ENCODE results near the gene TNN. TPM values are rescaled to one million over a fixed set of nuclear protein-coding genes. Genes with fewer than 3 reads are reported as not detected.
A peak's percentile ranks its signal among the peaks of the same experiment; 100 is the strongest.

TNN gene
- total and polyA plus RNA-seq, 2 experiments from 2014 or later: not detected

DNA sequence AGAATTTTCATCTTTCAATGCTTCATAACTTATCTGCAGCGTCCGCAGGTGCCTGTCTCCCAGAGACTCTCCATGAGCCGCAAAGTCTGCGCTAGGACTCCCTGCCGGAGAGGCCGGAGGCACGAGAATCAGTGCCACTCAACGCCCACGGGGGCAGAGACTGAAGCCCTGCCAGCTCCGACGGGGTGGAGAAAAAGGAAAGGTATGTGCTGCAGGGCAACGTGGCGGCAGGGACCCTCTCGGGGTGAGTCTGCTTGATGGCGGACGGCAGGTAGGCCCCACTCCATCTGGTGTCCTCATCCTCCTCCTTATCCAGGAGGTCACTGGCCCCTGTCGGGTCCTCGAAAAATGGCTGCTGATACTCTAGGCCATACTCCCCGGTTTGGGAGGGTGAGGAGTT, 22.5 kb upstream of the TNN start:
- H3F3A ChIP-seq (ENCODE audit: insufficient read depth): no peaks in the 10 kb centered on the region
- no peaks in the 10 kb centered on the region for H3K4me1 ChIP-seq (ENCODE audit: insufficient read depth)
- H3K79me2 ChIP-seq (ENCODE audit: insufficient read depth): no peaks in the 10 kb centered on the region
- no peaks in the 10 kb centered on the region for H4K20me1 ChIP-seq (ENCODE audit: insufficient read depth)
- no peak overlapping the region for H3K27ac ChIP-seq
- 84% methylated on average over 19 of the region's 19 CpGs for WGBS, 2 experiments (ENCODE audit: low coverage in 1 of 2, low lambda C conversion rate in 2 of 2, missing lambda C conversion rate in 2 of 2)
- DNase-seq: no peak
- H2AFZ ChIP-seq: no peak overlapping the region
- no peak overlapping the region for H3K4me2 ChIP-seq (ENCODE audit: unreplicated experiment)
- H3K9me3 ChIP-seq (ENCODE audit: low read depth): no peaks in the 10 kb centered on the region
- H3K36me3 ChIP-seq (ENCODE audit: low read depth): no peaks in the 10 kb centered on the region
- in situ Hi-C loops (cut with MboI): no loop called here
- no peak overlapping the region for H3K9ac ChIP-seq
- H3K27me3 ChIP-seq (replicated peaks; ENCODE audit: insufficient read depth): no peaks in the 10 kb centered on the region; the same call in 1 of the 2 replicates
- H3K9me2 ChIP-seq (ENCODE audit: insufficient read depth): no peaks in the 10 kb centered on the region
- no peak overlapping the region for H3K4me3 ChIP-seq
- TF ChIP-seq EZH2 (IDR thresholded peaks at IDR 0.05; ENCODE audit: insufficient read depth, poor library complexity, severe bottlenecking): no peak
- TF ChIP-seq EZH2phosphoT487 (IDR thresholded peaks at IDR 0.05; ENCODE audit: insufficient read depth, low read depth): no peak

DNA sequence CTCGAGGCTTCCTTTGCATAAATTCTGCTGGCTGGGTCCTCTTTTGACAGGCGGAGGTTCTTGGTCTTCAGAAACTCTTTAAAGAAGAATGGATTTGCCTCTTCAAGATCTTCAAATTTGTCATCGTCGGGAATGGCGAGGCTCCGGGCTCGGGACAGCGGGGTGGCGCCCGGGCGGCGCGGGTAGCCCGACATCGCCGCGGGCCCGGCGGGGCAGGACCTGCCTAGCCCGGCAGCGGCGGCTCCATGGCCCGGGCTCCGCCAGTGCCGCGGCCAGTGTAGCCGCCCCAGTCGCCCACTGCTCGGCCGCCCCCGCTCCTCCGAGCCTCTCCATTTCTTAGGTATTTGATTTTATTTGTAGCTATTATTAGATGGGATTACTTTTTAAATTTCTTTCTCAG, 22.1 kb upstream of the TNN start:
- Histone ChIP-seq H3K9me2 (ENCODE audit: insufficient read depth) (no peaks in the 10 kb centered on the region), H4K20me1 (ENCODE audit: insufficient read depth) (no peaks in the 10 kb centered on the region), H3K4me1 (ENCODE audit: insufficient read depth) (no peaks in the 10 kb centered on the region), H3K4me3 (no peak overlapping the region), H2AFZ (no peak overlapping the region), H3K4me2 (ENCODE audit: unreplicated experiment) (no peak overlapping the region), H3K27ac (no peak overlapping the region), H3K9ac (no peak overlapping the region), H3K79me2 (ENCODE audit: insufficient read depth) (no peaks in the 10 kb centered on the region), H3K36me3 (ENCODE audit: low read depth) (no peaks in the 10 kb centered on the region), H3K9me3 (ENCODE audit: low read depth) (no peaks in the 10 kb centered on the region), H3F3A (ENCODE audit: insufficient read depth) (no peaks in the 10 kb centered on the region), H3K27me3 (replicated peaks; ENCODE audit: insufficient read depth) (no peaks in the 10 kb centered on the region; the same call in 1 of the 2 replicates)
- no peak for DNase-seq
- TF ChIP-seq EZH2 (IDR thresholded peaks at IDR 0.05; ENCODE audit: insufficient read depth, poor library complexity, severe bottlenecking): no peak
- no peak for TF ChIP-seq EZH2phosphoT487 (IDR thresholded peaks at IDR 0.05; ENCODE audit: insufficient read depth, low read depth)
- 93 to 94% methylated on average over 29 to 32 of the region's 32 CpGs for WGBS, 2 experiments (ENCODE audit: low coverage in 1 of 2, low lambda C conversion rate in 2 of 2, missing lambda C conversion rate in 2 of 2)
- in situ Hi-C loops (cut with MboI): no loop called here

DNA sequence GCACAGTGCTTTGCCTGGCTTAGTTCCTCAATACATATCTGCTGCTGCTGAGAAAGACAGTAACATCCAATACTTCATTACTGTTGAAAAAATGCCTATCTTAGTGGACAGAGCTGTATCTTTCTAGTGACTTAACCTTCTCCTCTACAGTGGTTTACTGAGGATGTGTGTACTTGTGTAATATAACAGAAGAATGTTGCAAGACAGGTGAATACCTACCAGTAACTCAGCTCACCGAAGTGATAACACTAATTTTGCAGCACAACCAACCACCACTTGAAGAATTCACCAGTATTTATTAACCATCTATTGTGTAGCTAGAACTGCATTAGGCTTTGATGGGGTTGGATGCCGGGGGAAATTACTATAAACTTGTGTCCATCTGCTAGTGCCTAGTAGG, 16.6 kb upstream of the TNN start:
- H3K36me3 ChIP-seq (ENCODE audit: low read depth): no peaks in the 10 kb centered on the region
- no peak for TF ChIP-seq EZH2 (IDR thresholded peaks at IDR 0.05; ENCODE audit: insufficient read depth, poor library complexity, severe bottlenecking)
- TF ChIP-seq EZH2phosphoT487 (IDR thresholded peaks at IDR 0.05; ENCODE audit: insufficient read depth, low read depth): no peak
- in situ Hi-C loops (cut with MboI): no loop called here
- H3K9me2 ChIP-seq (ENCODE audit: insufficient read depth): no peaks in the 10 kb centered on the region
- no peaks in the 10 kb centered on the region for H3K27me3 ChIP-seq (replicated peaks; ENCODE audit: insufficient read depth)
- no peaks in the 10 kb centered on the region for H3K9me3 ChIP-seq (ENCODE audit: low read depth)
- no peak overlapping the region for H3K27ac ChIP-seq
- H2AFZ ChIP-seq: no peak overlapping the region
- no peak overlapping the region for H3K9ac ChIP-seq
- no peak for DNase-seq
- no peak overlapping the region for H3K4me2 ChIP-seq (ENCODE audit: unreplicated experiment)
- H4K20me1 ChIP-seq (ENCODE audit: insufficient read depth): no peaks in the 10 kb centered on the region
- 25 to 34% methylated on average over 2 of the region's 2 CpGs for WGBS, 2 experiments (ENCODE audit: low coverage in 1 of 2, low lambda C conversion rate in 2 of 2, missing lambda C conversion rate in 2 of 2)
- H3K4me3 ChIP-seq: no peak overlapping the region
- no peaks in the 10 kb centered on the region for H3F3A ChIP-seq (ENCODE audit: insufficient read depth)
- no peaks in the 10 kb centered on the region for H3K4me1 ChIP-seq (ENCODE audit: insufficient read depth)
- H3K79me2 ChIP-seq (ENCODE audit: insufficient read depth): no peaks in the 10 kb centered on the region

DNA sequence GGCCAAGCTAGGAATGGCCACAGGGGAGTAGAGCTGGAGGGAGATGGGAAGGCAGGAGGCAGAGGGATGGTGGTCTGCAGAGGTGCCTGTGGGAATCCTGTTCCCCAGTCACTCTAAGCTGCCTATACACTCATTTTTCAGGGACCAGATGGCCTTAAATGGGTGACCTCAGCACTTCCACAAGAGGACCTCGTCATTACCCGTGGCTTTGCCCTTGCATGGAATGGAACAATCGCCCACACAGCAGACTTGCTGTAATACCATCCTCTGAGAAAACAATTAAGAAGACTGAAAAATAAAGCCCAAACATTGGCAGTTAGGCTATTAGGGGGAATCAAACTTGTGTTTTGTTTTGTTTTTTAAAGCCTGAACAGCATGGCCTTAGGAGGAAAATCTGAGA, 12.9 kb upstream of the TNN start:
- WGBS, 2 experiments (ENCODE audit: low coverage in 1 of 2, low lambda C conversion rate in 2 of 2, missing lambda C conversion rate in 2 of 2): 12 to 28% methylated on average over 3 of the region's 3 CpGs
- DNase-seq: peak; percentile 25
- Histone ChIP-seq H3K9ac (no peak overlapping the region), H4K20me1 (ENCODE audit: insufficient read depth) (no peaks in the 10 kb centered on the region), H2AFZ (no peak overlapping the region), H3K4me1 (ENCODE audit: insufficient read depth) (no peaks in the 10 kb centered on the region), H3K79me2 (ENCODE audit: insufficient read depth) (no peaks in the 10 kb centered on the region), H3K36me3 (ENCODE audit: low read depth) (no peaks in the 10 kb centered on the region), H3K9me3 (ENCODE audit: low read depth) (no peaks in the 10 kb centered on the region), H3K4me2 (ENCODE audit: unreplicated experiment) (no peak overlapping the region), H3F3A (ENCODE audit: insufficient read depth) (no peaks in the 10 kb centered on the region), H3K9me2 (ENCODE audit: insufficient read depth) (no peaks in the 10 kb centered on the region), H3K27ac (no peak overlapping the region), H3K27me3 (replicated peaks; ENCODE audit: insufficient read depth) (no peaks in the 10 kb centered on the region), H3K4me3 (no peak overlapping the region)
- TF ChIP-seq EZH2 (IDR thresholded peaks at IDR 0.05; ENCODE audit: insufficient read depth, poor library complexity, severe bottlenecking) (no peak), EZH2phosphoT487 (IDR thresholded peaks at IDR 0.05; ENCODE audit: insufficient read depth, low read depth) (no peak)
- in situ Hi-C loops (cut with MboI): no loop called here

DNA sequence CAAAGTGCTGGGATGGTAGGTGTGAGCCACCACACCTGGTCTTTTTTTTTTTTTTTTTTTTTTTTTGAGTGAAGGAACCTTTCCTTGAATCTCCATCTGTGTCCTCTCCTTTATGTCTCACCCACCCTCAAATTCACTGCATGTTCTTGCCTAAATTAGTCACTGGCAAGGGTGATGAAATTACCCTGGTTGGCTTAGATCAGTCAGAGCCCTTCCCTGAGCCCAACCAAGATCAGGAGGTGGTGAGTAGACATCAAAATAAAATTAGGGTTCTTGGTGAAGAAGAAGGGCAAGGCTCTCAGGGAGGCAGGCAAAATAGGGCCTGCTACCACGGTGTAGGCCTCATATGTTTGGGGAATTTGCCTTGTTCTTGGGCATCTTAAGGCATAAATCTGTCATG, 5.3 kb upstream of the TNN start:
- Histone ChIP-seq H3K4me3 (no peak overlapping the region), H3K27me3 (replicated peaks; ENCODE audit: insufficient read depth) (peaks cover 5% of the 10 kb centered on the region; the same call in 1 of the 2 replicates), H4K20me1 (ENCODE audit: insufficient read depth) (no peaks in the 10 kb centered on the region), H3K27ac (no peak overlapping the region), H3K4me2 (ENCODE audit: unreplicated experiment) (no peak overlapping the region), H3K9me2 (ENCODE audit: insufficient read depth) (no peaks in the 10 kb centered on the region), H3K36me3 (ENCODE audit: low read depth) (no peaks in the 10 kb centered on the region), H3K4me1 (ENCODE audit: insufficient read depth) (no peaks in the 10 kb centered on the region), H3K9ac (no peak overlapping the region), H2AFZ (no peak overlapping the region), H3K9me3 (ENCODE audit: low read depth) (no peaks in the 10 kb centered on the region), H3K79me2 (ENCODE audit: insufficient read depth) (no peaks in the 10 kb centered on the region), H3F3A (ENCODE audit: insufficient read depth) (no peaks in the 10 kb centered on the region)
- DNase-seq: no peak
- 13 to 71% methylated on average over 1 of the region's 1 CpG for WGBS, 2 experiments (ENCODE audit: low coverage in 1 of 2, low lambda C conversion rate in 2 of 2, missing lambda C conversion rate in 2 of 2)
- in situ Hi-C loops (cut with MboI): no loop called here
- TF ChIP-seq EZH2phosphoT487 (IDR thresholded peaks at IDR 0.05; ENCODE audit: insufficient read depth, low read depth) (no peak), EZH2 (IDR thresholded peaks at IDR 0.05; ENCODE audit: insufficient read depth, poor library complexity, severe bottlenecking) (no peak)
